Right lung (tissue), 5 donors: ENCODE results near the gene CELF1. TPM values are rescaled to one million over a fixed set of nuclear protein-coding genes. Genes with fewer than 3 reads are reported as not detected.

Experiments
- DNase-seq, 2 donors: peaks; one replicate each; pipeline ENCODE4 v3.0.0-alpha.2; 2013
- polyA plus RNA-seq, 5 donors: library from polyadenylated mRNA; unstranded; fragments of 120-200 nt; gene quantifications; one replicate each; pipeline versions ENCODE4 v1.2.1 to v1.2.3, GENCODE V29; 2013; ENCODE audit warnings: inconsistent platforms in 1 of 5, low replicate concordance in 1 of 5; ENCODE audit not compliant: insufficient read length in 5 of 5, insufficient read depth in 1 of 5

CELF1 gene
- polyA plus RNA-seq, 5 donors, result 70.6 to 103 (median 85.1) TPM

DNA sequence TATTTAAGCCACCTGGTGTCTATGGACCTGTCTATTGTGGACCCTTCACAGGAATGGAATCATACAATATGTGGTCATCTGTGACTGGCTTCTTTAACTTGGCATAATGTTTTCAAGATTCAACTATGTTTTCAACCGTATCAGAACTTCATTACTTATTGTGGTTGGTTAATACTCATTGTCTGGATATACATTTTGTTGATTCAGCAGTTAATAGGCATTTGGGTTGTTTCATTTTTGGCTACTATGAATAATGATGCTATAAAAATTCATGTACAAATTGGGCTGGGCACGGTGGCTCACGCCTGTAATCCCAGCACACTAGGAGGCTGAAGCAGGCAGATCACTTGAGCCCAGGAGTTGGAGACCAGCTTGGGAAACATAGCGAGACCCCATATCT, 101.5 kb downstream of the CELF1 start:
- DNase-seq, result no peak

DNA sequence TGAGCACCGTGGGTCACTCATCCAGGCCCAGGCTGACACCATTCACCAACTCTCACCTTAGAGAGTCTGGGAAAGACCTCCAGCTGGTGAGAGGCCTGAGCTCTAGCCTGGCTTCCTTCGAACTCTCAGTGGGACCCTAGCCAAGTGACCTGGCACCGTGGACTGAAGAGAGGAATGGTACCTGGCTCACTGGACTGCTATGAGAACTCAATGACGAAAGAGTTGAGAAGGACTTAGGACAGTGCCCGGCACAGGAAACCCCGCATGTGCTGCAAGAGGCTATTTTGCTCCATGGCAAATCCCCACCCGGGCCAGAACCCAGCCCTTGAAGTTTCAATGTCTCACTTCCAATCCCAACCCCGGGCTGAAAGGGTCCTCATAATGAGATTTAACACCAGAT, 103.4 kb downstream of the CELF1 start:
- DNase-seq, result no peak

DNA sequence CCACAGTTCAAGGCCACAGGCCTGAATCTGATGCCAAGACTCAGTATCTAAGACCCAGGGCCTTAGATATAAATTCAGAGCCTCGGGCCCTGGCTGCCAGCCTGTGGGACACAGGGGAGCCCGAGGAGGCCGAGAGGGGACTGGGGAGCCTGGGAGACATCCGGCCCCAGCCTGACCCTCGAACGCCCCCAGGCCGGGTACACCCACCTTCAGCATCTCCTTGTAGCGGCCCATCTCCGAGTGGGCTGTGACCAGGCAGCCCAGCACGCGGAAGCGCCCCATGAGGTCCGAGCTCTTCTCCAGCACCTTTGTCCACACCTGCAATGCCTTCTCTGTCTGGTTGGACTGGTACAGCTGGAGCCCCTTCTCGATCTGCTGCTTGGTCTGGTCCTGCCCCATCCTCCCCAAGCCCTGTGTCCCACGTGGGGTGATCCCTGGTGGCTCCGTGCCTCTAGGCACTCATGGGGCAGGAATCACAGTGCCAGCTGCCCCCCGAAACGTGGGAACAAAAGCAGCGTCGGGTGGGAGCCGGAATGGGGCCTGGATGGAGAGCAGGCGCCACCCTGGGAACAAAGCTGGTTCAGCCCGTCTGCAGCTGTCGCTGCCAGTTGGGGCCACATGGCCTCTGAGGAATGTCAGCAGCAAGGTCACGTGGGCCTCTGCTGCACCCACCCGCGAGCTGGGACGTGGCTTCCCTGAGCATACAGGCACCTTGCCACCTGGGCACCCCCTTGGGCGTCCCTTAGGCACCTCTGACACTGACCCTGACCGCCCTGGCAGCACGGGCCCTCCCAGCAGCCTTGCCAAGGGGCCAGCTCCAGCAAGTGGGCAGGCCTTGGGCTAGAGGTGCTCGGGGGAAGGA, 104.1 kb downstream of the CELF1 start, which contains the start of gene RAPSN:
TSS of gene RAPSN (minus strand) at position 571 of the 862 bp plus-strand sequence. CDS start at position 399, 172 bp downstream.
- no peak for DNase-seq

DNA sequence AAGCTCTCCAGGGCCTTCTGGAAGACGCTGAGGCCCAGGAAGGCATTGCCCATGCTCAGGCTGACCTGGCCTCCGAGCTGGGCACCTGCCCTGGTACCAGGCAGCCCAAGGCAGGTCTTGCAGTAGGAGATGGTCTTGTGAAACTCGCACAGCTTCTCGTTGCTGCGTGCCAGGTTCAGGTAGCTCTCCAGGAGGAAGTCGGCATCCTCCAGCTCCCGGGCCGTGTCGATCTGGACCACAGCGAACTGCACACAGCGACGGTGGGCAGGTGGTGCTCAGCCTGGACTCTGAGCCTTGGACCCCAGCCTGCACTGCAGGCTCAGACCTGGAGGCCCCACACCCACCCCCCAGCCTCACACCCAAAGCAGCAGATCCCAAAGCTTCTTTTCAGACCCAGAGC, 105.0 kb downstream of the CELF1 start:
- no peak for DNase-seq

DNA sequence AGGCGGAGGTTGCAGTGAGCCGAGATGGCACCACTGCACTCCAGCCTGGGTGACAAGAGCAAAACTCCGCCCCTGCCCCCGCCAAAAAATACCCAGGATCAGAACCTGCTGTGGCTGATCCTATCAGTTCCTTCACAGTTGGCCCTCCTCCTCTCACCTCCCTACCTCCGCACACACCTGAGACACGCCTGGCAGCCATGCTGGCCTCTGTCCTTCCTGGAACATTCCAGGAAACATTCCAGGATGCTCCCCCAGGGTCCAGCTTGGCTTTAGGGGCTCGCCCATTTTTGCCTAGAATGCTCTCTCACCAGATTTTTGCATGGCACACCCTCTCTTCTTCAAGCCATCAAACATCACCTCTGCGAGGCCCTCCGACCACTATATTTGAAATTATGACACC, 106.1 kb downstream of the CELF1 start:
- DNase-seq, result no peak

DNA sequence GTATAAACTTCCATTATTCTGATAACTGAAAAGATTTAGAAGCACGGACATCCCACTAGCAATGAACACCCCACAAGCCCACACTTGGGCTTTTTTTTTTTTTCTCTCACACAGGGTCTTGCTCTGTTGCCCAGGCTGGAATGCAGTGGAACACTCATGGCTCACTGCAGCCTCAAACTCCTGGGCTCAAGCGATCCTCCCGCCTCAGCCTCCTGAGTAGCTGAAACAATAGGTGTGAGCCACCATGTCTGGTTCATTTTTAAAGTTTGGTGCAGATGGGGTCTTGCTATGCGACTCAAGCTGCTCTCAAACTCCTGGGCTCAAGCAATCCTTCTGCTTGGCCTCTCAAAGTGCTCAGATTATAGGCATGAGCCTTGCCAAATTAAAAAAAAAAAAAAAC, 107.1 kb downstream of the CELF1 start:
- no peak for DNase-seq

DNA sequence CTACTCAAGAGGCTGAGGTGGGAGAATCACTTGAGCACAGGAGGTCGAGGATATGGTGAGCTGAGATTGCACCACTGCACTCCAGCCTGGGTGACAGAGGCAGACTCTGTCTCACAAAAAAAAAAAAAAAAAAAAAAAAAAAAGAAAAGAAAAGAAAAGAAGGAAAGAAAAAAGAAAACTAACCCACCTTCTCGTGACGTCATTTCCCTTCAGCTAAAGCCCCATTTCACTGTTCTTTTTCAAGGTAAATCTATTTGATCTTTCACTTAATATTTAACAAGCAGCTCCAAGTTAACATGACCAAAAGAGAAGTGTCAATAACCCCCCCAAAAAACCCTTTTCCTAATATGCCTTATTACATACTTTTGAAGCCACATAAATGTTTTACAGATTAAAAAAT, 109.1 kb downstream of the CELF1 start:
- no peak for DNase-seq

DNA sequence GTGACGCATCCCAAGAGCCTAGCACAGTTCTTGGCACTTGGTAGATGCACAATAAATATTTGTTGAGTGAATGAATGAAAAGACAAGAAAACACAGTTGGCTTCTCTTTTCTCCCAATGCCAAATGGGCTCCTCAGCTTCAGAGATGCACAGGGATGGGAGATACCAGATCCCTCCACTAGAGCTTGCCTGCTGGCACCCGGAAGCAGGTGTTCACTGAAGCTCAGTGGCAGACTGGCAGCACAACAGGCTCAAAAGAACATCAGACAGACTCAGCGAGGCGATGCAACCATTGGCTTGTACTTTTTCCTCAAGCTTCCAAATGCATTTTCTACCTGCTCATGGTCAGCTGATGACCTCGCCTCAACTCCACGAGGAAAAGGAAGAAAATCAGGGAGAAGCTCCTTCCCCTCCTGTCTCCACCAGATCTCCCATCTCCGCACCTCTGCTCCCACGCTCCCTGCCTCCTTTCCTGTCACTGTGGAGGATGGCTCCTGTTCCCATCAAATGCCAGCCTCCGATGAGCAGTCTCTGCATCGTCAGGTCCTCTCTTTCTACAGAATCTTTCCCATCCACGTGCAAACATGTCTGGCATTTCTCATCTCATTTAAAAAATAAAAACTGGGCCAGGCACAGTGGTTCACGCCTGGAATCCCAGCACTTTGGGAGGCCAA, 109.8 kb downstream of the CELF1 start:
- DNase-seq, result no peak

DNA sequence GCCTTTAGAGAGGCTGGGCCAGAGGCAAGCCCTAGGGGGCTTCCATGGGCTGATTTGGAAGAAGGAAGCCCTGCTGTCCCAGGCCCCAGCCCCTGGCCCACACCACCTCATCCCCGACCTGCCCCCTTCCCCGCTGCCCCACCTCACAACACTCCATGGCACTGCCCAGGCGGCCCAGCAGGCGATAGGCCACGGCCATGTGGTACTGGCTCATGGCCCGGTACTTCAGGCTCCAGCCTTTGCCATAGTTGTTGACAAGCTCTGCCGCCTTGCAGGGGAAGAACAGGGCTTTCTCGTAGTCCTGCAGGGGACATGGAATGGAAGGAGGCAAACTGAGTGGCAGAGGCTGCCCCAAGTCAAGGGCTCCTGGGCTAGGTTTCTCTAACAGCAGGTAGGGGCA, 110.4 kb downstream of the CELF1 start:
- no peak for DNase-seq

DNA sequence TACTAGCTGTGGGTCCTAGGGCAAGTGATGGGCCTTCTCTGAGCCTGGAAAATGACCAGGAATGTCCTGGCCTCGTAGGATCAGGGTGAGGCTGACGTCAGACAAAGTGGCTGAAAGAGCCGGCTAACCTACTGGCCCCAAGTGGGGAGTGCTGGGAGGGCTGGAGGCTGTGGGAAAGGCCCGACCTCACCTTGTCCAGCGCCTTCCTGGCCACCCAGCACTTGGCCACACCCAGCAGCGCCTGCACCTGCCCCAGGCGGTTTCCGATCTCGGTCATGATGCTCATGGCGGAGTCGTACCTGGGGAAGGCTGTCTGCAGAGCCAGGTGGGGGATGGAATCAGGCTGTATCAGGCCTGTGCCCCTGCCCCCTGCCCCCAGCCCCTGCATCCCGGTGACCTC, 111.5 kb downstream of the CELF1 start:
- DNase-seq, result no peak

DNA sequence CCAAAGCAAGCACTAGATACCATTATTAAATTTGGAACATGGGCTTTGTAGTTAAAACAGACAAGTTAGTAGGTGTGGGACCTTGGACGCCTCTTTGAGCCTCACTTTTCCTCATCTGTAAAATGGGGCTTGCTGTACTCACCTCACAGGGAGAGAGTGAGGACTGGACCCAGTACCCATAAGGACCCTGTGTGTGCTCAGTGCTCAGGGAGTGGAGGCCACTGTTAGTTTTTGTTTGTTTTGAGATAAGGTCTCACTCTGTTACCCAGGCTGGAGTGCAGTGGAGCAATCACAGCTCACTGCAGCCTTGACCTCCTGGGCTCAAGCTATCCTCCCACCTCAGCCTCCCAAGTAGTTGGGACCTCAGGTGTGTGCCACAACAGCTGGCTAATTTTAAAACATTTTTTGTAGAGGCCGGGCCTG, 112.9 kb downstream of the CELF1 start:
- DNase-seq, result no peak

DNA sequence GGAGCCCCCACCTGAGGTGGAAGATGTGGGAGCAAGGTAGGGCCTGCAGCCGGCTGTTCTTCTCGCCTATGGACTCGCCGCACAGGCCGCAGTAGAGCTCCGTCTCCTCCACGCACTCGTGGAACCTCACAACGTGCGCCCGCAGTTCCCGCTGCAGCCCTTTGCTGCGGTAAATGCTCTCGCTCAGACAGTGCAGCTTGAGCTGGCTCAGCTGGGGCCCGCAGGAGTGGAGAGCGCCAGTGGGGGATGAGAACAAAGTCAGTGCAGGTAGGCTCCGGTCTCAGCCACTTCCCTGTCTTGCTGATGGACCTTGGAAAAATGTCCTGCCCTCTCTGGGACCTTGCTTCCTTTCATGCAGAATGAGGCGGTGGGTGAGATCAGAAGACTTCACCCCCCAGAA, 114.2 kb downstream of the CELF1 start:
- DNase-seq, result no peak

DNA sequence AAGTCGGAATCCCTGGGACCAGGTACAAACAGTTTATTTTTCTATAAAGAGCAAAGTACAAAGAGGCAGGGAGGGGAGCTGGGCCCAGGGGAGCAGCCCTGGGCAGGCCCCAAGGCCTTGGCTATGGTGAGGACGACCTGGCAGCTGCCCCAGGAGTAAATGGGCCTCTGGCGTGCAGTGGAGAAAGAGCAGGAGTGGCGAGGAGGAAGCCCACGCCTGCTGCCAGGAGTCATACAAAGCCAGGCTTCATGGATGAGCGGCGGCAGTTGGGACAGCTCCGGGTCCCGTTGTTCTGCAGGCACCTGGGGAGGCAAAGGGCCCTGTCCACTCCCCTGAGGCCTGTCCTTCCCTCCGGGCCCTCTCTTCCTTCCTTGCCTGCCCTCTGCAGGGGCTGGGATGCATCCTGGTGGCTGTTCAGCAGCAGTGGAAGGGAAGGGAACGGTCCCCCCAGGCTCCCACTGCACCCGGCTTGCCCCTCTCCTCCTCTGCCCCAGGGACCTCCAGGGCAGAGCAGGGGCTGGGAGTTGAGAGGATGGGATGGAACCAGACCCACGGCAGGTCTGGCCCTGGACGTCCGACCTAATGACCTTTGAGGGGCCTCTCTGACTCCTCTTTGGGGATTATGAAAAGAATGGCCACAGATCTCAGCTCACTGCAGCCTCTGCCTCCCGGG, 115.0 kb downstream of the CELF1 start:
- DNase-seq, result no peak

DNA sequence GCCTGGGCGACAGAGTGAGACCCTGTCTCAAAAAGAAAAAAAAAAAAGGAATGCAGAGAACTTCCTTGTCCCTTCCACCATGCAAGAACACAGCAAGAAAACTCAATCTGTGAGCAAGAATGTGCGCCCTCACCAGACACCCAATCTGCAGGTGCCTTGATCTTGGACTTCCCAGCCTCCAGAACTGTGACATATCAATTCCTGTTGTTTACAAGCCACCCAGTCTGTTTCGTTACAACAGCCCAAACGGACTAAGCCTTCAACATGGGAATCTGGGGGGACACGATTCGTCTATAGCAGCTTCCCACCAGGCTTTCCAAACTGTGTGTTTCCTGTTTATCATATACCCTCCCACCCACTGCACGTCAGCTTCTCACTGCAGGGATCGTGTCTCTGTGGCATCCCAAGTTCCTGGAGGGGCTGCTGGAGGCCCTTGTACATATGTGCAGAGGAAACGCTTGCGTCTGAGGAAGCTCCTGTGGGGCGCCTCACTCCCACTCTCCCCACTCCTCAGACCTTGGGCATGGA, 115.7 kb downstream of the CELF1 start:
- DNase-seq, result no peak

DNA sequence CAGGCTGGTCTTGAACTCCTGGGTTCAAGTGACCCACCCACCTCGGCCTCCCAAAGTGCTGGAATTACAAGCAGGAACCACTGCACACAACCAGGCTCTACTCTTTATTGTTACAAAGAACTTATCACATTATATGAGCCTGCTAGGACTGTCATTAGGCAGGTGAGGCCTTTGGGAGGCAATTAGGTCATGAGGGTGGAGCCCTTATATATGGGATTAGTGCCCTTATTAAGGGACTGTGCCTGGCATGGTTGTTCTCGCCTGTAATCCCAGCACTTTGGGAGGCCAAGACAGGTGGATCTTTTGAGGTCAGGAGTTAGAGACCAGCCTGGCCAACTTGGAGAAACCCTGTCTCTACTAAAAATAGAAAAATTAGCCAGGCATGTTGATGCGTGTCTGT, 116.2 kb downstream of the CELF1 start:
- no peak for DNase-seq

DNA sequence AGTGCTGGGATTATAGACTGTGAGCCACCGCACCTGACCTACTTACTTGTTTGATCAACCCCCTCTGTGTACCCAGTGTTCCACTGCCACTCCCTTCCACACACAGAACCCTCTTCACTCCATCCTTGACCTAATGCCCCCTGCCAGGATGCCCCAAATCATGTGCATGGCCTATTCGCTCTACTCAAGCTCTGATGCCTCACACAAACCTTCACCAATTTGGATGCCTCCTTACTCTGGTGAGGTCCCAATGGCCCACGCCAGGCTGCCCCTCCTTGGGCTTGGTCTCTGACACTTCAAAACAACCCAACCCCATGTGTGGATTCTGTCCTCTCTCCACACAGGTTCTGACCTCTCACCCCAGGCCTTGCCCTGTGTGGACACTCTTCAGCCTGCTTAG, 117.2 kb downstream of the CELF1 start:
- DNase-seq, result no peak

DNA sequence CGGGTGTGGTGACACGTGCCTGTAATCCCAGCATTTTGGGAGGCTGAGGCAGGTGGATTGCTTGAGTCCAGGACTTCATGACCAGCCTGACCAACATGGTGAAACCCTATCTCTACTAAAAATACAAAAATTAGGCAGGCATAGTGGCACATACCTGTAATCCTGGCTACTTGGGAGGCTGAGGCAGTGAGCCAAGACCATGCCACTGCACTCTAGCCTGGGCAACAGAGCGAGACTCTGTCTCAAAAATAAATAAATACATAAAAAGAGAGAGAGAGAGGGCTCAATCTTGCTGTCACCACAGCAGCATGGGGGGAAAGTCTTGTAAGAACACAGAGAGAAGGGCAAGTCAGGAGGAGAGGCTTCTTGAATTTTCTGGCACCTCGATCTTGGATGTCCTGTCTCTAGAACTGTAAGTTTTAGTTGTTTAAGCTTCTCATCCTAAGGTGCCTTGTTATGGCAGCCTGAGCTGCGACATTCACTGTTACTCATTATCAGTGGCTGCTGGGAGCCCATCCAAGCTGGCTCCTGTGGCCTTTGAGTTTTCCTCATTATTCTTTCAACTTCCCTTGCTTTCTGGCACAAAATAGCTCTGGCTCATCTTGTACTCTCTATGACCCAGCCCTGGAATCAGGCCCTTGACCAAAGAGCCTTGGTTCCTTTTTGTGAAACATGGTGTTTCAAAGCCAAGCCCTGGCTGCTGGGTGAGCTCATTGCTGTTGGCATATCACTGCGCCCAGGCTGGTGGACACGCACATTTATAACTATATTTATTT, 118.7 kb downstream of the CELF1 start:
- no peak for DNase-seq

DNA sequence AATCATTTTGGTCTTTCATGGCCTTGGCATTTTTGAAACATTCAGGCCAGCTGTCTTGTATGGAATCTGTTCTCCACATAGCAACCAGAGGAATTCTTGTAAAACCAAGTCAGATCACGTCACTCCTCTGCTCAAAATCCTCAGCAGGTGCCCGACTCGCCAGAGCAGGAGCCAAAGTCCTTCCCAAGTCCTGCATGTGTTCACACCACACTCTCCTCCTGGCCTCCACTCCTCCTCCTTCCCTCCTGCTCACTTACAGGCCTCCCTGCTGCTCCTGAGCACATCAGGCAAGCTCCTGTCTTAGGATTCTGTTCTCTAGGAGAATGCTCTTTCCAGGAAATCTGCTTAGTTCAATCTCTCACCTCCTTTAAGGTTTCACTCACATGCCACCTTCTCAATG, 119.8 kb downstream of the CELF1 start:
- DNase-seq, result no peak

DNA sequence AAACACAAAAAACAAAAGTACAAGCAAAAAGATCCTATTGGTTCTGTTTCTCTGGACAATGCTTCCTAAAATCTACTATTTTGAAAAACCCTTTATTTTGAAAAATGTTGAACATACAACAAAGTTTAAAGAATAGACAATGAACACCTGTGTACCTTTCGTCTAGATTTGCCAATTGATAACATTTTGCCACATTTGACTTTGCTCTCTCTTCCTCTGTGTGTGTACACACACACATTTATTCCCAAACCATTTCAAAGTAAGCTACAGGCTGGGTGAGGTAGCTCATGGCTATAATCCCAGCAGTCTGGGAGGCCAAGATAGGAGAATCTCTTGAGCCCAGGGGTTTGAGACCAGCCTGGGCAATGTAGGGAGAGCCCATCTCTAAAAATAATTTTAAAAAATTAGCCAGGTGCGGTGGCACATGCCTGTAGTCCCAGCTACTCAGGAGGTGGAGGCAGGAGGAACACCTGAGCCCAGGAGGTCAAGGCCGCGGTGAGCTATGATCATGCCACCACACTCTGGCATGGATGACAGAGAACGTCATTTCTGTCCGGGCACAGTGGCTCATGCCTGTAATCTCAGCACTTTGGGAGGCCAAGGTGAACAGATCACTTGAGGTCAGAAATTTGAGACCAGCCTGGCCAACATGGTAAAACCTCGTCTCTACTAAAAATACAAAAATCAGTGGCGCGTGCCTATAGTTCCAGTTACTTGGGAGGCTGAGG, 121.4 kb downstream of the CELF1 start:
- no peak for DNase-seq

DNA sequence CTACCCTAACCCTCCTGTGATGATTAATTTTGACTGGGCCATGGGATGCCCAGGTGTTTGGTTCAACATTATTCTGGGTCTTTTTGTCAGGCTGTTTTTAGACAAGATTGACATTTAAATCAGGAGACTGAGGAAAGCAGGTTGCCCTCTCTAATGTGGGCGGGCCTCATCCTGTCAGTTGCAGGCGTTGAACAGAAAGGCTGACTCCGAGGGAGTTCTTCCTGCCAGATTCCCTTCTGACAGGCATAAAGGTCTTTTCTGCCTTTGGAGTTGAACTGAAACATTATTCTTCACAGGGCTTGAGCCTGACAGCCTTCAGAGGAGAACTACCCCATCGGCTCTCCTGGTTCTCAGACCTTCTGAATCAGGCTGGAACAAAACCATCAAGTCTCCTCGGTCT, 122.4 kb downstream of the CELF1 start:
- no peak for DNase-seq
